ENCODE measurements around the gene BLOC1S2.

DNA sequence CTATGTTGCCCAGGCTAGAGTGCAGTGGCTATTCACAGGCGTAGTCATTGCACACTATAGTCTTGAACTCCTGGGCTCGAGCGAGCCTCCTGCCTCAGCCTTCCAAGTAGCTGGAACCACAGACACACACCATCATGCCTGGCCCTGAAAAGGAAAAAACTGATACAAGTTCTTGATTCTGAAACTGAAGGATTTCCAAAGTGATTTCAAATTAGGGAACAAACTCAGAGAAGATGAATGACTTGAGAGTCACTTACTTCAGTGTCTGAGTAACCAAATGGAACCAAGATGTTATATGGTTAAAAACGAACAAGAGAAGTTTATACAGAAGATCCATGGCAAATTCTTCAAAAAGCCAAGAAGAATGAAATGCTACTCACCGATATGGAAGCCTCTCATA is 33.4 kb downstream of the BLOC1S2 start:
- TF ChIP-seq, protein P1, sequence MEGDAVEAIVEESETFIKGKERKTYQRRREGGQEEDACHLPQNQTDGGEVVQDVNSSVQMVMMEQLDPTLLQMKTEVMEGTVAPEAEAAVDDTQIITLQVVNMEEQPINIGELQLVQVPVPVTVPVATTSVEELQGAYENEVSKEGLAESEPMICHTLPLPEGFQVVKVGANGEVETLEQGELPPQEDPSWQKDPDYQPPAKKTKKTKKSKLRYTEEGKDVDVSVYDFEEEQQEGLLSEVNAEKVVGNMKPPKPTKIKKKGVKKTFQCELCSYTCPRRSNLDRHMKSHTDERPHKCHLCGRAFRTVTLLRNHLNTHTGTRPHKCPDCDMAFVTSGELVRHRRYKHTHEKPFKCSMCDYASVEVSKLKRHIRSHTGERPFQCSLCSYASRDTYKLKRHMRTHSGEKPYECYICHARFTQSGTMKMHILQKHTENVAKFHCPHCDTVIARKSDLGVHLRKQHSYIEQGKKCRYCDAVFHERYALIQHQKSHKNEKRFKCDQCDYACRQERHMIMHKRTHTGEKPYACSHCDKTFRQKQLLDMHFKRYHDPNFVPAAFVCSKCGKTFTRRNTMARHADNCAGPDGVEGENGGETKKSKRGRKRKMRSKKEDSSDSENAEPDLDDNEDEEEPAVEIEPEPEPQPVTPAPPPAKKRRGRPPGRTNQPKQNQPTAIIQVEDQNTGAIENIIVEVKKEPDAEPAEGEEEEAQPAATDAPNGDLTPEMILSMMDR (IDR thresholded peaks at IDR 0.05), result no peak
- no peak for TF ChIP-seq POLR2A (IDR thresholded peaks at IDR 0.05)
- no peak for TF ChIP-seq EP300 (IDR thresholded peaks at IDR 0.05)
- no peak for TF ChIP-seq POLR2AphosphoS5 (IDR thresholded peaks at IDR 0.05)

Data from upper lobe of left lung (tissue), 4 donors.